Pancreas (tissue), 10 donors: ENCODE results near the gene ARID4B. TPM values are rescaled to one million over a fixed set of nuclear protein-coding genes. Genes with fewer than 3 reads are reported as not detected.

ENCODE experiments used
- ATAC-seq, 4 donors: fragments of 200-7000 bp; cut with Tn5 transposase; one replicate each; pipeline versions ENCODE4 v1.8.0 to v1.9.1; 2020; ENCODE audit warnings: mild to moderate bottlenecking in 4 of 4, moderate library complexity in 4 of 4
- DNase-seq, 6 donors: peaks; one replicate each; pipeline ENCODE4 v3.0.0-alpha.2; 2020
- FAIRE-seq: peaks from 2 replicates; lab custom pipeline; 2012; peaks lifted over from hg19 to GRCh38; lab: Jason Lieb, UNC
- H3K27ac ChIP-seq, 4 donors: fragments of 200-600 bp; sonication (generic); 1 replicate in 3 of 4; 2 replicates in 1 of 4; pipeline versions ENCODE4 v1.5.0 to v1.8.0; 2020
- H3K27me3 ChIP-seq, 4 donors: fragments of 200-600 bp; one replicate each; pipeline ENCODE4 v1.8.0; 2021
- H3K36me3 ChIP-seq, 3 donors: fragments of 200-600 bp; sonication (generic) in 1 of 3; one replicate each; pipeline versions ENCODE4 v1.5.0 to v1.8.0; 2020 to 2021
- H3K4me1 ChIP-seq, 3 donors: fragments of 200-600 bp; one replicate each; pipeline ENCODE4 v1.8.0; 2021
- H3K4me3 ChIP-seq, 4 donors: fragments of 200-600 bp; sonication (generic) in 2 of 4; one replicate each; pipeline versions ENCODE4 v1.5.0 to v1.8.0; 2020 to 2021
- H3K9me3 ChIP-seq, 4 donors: fragments of 200-600 bp; one replicate each; pipeline ENCODE4 v1.8.0; 2021
- WGBS, 2 donors: extraction: QIAGEN DNeasy Blood & Tissue Kit; methylation state at CpG; one replicate each; pipeline ENCODE4 v1.1.7; 2013; 5-methylcytosine and 5-hydroxymethylcytosine counted together
- intact Hi-C, 3 donors: fragments of 100-400 bp; cut with DNase I; formaldehyde crosslinking; loops; one replicate each; pipeline versions ENCODE4 v1.11.1 to v1.14.2; 2022
- polyA plus RNA-seq, 2 donors: library from polyadenylated mRNA; stranded (reverse); fragments of 200-250 nt; gene quantifications; one replicate each; pipeline ENCODE4 v1.2.3, GENCODE V29; 2013
- total RNA-seq, 6 donors: library from RNA; stranded (reverse); fragmentation: NEBNext Ultra II Directional in 4 of 6; extraction: Animal tissue kit (Norgen Biotek cat#: 25700) in 4 of 6; gene quantifications; one replicate each; pipeline versions ENCODE4 v1.2.1 to v1.2.4, GENCODE V29; 2021 to 2023
- TF ChIP-seq, protein P1 (sequence below), 4 donors: fragments of 200-600 bp; sonication (generic) in 3 of 4; IDR thresholded peaks; one replicate each; pipeline versions ENCODE4 v1.5.0 to v1.8.0; 2021; ENCODE audit warnings: antibody characterized with exemption in 4 of 4
- donor health status: healthy with polysubstance abuse.
- donor health status: DM: no; HTN: no; CAD: no; lungs with moderate emphysema.
- donor health status: DM: no; HTN: no; CAD: no.
- donor health status: control.
- donor health status: control.
- donor health status: Bipolar disorder and iron deficiency.
- donor health status: DM: yes; HTN: yes; CAD: no.
- donor health status: DM: no; HTN: no; CAD: no.
- donor health status: DM: no; HTN: no; CAD: no.
- donor health status: DM: yes; HTN: yes; CAD: no.

The ARID4B gene
- total and polyA plus RNA-seq, 8 donors: 12.5 to 26.6 (median 16.7) TPM

DNA sequence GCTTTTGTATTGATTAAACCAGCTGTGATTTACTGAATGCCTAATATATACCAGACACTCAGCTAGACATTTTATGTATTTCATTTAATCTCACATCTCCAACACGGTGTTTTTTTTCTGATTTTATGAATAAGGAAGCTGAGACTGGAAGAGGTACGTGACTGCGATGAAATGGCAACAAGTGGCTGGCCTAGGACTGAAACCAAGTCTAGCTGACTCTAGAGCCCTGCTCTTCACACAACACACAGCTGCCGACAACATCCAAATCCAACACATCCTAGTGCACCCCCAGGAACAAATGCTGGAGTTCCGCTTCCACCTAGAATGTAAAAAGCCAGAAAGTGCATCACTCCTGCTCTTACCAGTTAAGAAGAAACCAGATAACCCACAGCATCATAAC is 188.7 kb downstream of the ARID4B start:
- Histone ChIP-seq H3K4me1 (peaks cover 0 to 3% (median 0%) of the 10 kb centered on the region in 3 donors), H3K27me3 (no peaks in the 10 kb centered on the region), H3K36me3 (peaks cover 0 to 26% (median 12%) of the 10 kb centered on the region in 3 donors), H3K27ac (no peak overlapping the region), H3K9me3 (no peaks in the 10 kb centered on the region), H3K4me3 (no peak overlapping the region)
- TF ChIP-seq, protein P1, sequence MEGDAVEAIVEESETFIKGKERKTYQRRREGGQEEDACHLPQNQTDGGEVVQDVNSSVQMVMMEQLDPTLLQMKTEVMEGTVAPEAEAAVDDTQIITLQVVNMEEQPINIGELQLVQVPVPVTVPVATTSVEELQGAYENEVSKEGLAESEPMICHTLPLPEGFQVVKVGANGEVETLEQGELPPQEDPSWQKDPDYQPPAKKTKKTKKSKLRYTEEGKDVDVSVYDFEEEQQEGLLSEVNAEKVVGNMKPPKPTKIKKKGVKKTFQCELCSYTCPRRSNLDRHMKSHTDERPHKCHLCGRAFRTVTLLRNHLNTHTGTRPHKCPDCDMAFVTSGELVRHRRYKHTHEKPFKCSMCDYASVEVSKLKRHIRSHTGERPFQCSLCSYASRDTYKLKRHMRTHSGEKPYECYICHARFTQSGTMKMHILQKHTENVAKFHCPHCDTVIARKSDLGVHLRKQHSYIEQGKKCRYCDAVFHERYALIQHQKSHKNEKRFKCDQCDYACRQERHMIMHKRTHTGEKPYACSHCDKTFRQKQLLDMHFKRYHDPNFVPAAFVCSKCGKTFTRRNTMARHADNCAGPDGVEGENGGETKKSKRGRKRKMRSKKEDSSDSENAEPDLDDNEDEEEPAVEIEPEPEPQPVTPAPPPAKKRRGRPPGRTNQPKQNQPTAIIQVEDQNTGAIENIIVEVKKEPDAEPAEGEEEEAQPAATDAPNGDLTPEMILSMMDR (IDR thresholded peaks at IDR 0.05): no peak
- WGBS, 2 donors: 94 to 97% methylated on average over 5 of the region's 5 CpGs
- ATAC-seq: no peak
- no peak for DNase-seq
- no peak for FAIRE-seq
- intact Hi-C loops: no loop called here

DNA sequence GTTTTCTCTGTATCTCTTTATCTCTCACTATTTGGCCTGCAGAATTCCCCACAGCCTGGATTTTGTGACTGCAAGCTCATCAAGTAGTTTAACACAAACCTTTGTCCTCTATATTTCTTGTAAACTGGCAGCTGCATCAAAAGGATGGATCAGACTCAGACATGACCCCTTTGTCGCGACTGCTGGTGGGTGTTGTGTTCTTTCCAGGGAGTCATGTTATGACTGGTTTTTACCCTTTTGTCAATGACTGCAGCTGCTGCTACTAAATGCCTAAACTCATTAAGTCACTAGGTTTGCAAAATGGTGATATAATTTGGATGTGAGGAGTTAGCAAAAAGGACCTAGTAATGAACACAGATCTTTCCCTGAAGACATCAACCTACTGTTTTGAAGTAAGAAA is 189.2 kb downstream of the ARID4B start:
- DNase-seq: no peak
- no peak overlapping the region for H3K4me3 ChIP-seq
- no peak overlapping the region for H3K27ac ChIP-seq
- H3K9me3 ChIP-seq: no peaks in the 10 kb centered on the region
- WGBS, 2 donors: 84 to 90% methylated on average over 2 of the region's 2 CpGs
- TF ChIP-seq, protein P1 (IDR thresholded peaks at IDR 0.05): no peak
- peaks cover 0 to 31% (median 12%) of the 10 kb centered on the region in 3 donors for H3K36me3 ChIP-seq
- H3K27me3 ChIP-seq: no peaks in the 10 kb centered on the region
- H3K4me1 ChIP-seq: peaks cover 0 to 3% (median 0%) of the 10 kb centered on the region in 3 donors
- no peak for ATAC-seq
- intact Hi-C loops: no loop called here
- no peak for FAIRE-seq

DNA sequence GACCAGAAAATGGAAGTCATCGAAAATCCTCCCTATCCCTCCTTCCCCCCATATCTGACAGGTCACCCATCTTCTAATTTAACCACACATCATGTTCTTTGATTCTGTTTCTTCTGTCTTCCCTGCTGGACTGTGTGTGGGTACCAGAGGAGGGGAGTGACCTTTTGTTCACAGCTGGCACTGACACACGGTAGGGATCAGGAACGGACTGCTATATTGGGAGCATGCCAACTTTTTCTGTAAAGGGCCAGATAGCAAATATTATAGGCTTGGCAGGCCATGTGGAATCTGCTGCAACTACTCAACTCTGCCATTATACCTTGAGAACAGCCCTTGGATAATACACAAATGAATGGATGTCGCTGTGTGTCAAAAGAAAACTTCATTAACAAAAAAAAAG is 191.9 kb downstream of the ARID4B start:
- intact Hi-C loops: no loop called here
- Histone ChIP-seq H3K4me1 (peaks cover 0 to 3% (median 0%) of the 10 kb centered on the region in 3 donors), H3K27ac (no peak overlapping the region), H3K27me3 (no peaks in the 10 kb centered on the region), H3K4me3 (no peak overlapping the region), H3K9me3 (no peaks in the 10 kb centered on the region), H3K36me3 (peaks cover 0 to 33% (median 12%) of the 10 kb centered on the region in 3 donors)
- ATAC-seq (peak in 3 of 4 donors; percentile 18 to 63 (median 34)), DNase-seq (no peak), FAIRE-seq (no peak)
- 44 to 46% methylated on average over 4 of the region's 4 CpGs for WGBS, 2 donors
- TF ChIP-seq, protein P1 (IDR thresholded peaks at IDR 0.05): no peak

DNA sequence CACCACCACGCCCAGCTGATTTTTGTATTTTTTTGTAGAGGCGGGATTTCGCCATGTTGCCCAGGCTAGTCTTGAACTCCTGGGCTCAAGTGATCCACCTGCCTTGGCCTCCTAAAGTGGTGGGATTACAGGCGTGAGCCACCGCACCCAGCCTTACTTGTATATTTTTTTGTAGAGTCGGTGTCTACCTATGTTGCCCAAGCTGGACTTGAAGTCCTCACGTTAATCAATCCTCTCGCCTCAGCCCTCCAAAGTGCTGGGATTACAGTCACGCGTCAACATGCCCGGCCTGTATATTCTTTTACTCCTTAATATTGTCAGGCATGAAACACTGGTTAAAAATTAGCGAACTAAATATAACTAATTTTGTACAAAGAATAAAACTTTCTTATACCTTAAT is 193.8 kb downstream of the ARID4B start:
- no peak for DNase-seq
- no peak for FAIRE-seq
- intact Hi-C loops: no loop called here
- WGBS, 2 donors: 96 to 98% methylated on average over 12 of the region's 12 CpGs
- Histone ChIP-seq H3K4me1 (peaks cover 0 to 3% (median 0%) of the 10 kb centered on the region in 3 donors), H3K36me3 (peaks cover 0 to 25% (median 9%) of the 10 kb centered on the region in 3 donors), H3K27ac (no peak overlapping the region), H3K4me3 (no peak overlapping the region), H3K27me3 (no peaks in the 10 kb centered on the region), H3K9me3 (no peaks in the 10 kb centered on the region)
- TF ChIP-seq, protein P1 (IDR thresholded peaks at IDR 0.05): no peak
- ATAC-seq: no peak

DNA sequence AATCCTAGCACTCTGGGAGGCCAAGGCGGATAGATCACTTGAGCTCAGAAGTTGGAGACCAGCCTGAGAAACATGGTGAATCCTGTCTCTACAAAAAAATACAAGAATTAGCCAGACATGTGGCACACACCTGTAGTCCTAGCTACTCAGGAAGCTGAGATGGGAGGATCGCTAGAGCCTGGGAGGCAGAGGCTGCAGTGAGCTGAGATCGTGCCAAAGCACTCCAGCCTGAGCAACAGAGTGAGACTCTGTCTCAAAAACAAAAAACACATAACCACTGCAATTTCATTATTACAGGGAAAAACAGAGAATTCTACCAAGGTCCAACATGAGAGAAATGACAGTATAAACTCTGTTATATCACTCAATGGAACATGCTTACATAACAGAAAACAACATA is 194.9 kb downstream of the ARID4B start:
- peaks cover 0 to 21% (median 9%) of the 10 kb centered on the region in 3 donors for H3K36me3 ChIP-seq
- TF ChIP-seq, protein P1 (IDR thresholded peaks at IDR 0.05): no peak

More for the DNA sequence above, 194.9 kb downstream of the ARID4B start:
- Histone ChIP-seq H3K9me3 (no peaks in the 10 kb centered on the region), H3K27ac (no peak overlapping the region), H3K4me1 (peaks cover 0 to 3% (median 0%) of the 10 kb centered on the region in 3 donors), H3K27me3 (no peaks in the 10 kb centered on the region), H3K4me3 (no peak overlapping the region)
- ATAC-seq (no peak), DNase-seq (no peak), FAIRE-seq (no peak)
- intact Hi-C loops: no loop called here
- 95 to 100% methylated on average over 3 of the region's 3 CpGs for WGBS, 2 donors
